DOHH2 (cell line): ENCODE data around the gene DOCK11.
"Not testable (repeated sequence)": the region's sequence is repeated elsewhere in the genome, so short reads cannot be mapped to it uniquely, and the experiment has no call there.

Experiments used
- CTCF ChIP-seq: fragments of 200-600 bp; sonication (generic); IDR thresholded peaks from one replicate; pipeline ENCODE4 v1.5.1; 2014; ENCODE audit warnings: antibody characterized with exemption, mild to moderate bottlenecking, low read depth, low read length; ENCODE audit not compliant: poor library complexity, severe bottlenecking
- EZH2phosphoT487 ChIP-seq: fragments of 200-600 bp; sonication (generic); IDR thresholded peaks from 2 replicates; pipeline ENCODE4 v1.6.1; 2017; ENCODE audit warnings: borderline replicate concordance, mild to moderate bottlenecking, antibody characterized with exemption, low read length, moderate library complexity, mixed read lengths

GRCh38 chrX:118470721-118471347 is 24.8 kb upstream of the DOCK11 start:
- TF ChIP-seq CTCF, EZH2phosphoT487: not testable (repeated sequence)
